Mesenchymal stem cell (in vitro differentiated cells and primary cell): ENCODE results near the gene TMEM221.

Experiments
- DNase-seq: peaks from one replicate; pipeline ENCODE4 v3.0.0-alpha.2; 2013
- H2AFZ ChIP-seq: one replicate; pipeline ENCODE4 v1.6.1; 2013; ENCODE audit warnings: low read depth, mild to moderate bottlenecking, control low read depth, inconsistent platforms, low read length, moderate library complexity
- H2AK5ac ChIP-seq: 2 replicates; pipeline ENCODE4 v1.6.1; 2013; ENCODE audit warnings: low read length, moderate library complexity, mild to moderate bottlenecking, inconsistent platforms; ENCODE audit not compliant: severe bottlenecking
- H2BK120ac ChIP-seq: one replicate; pipeline ENCODE4 v1.6.1; 2013; ENCODE audit warnings: low read depth, mild to moderate bottlenecking, inconsistent platforms, low read length, moderate library complexity
- H2BK12ac ChIP-seq, 2 experiments: one replicate each; pipeline ENCODE4 v1.6.1; 2013; ENCODE audit warnings: inconsistent platforms in 2 of 2, low read length in 2 of 2, mild to moderate bottlenecking in 2 of 2, moderate library complexity in 2 of 2, control low read depth in 1 of 2
- H2BK15ac ChIP-seq: one replicate; pipeline ENCODE4 v1.6.1; 2013; ENCODE audit warnings: mild to moderate bottlenecking, low read depth, inconsistent platforms; ENCODE audit not compliant: poor library complexity, severe bottlenecking
- H2BK5ac ChIP-seq: 2 replicates; pipeline ENCODE4 v1.6.1; 2013; ENCODE audit warnings: low read depth, mild to moderate bottlenecking, low read length, control low read depth, inconsistent platforms; ENCODE audit not compliant: poor library complexity, severe bottlenecking
- H3K14ac ChIP-seq, 2 experiments: one replicate each; pipeline ENCODE4 v1.6.1; 2013; ENCODE audit warnings: inconsistent platforms in 2 of 2, low read length in 2 of 2, control low read depth in 1 of 2, mild to moderate bottlenecking in 1 of 2, moderate library complexity in 1 of 2
- H3K18ac ChIP-seq, 2 experiments: one replicate each; pipeline ENCODE4 v1.6.1; 2013; ENCODE audit warnings: inconsistent platforms in 2 of 2, low read length in 2 of 2, control low read depth in 1 of 2, low read depth in 1 of 2, mild to moderate bottlenecking in 1 of 2
- H3K23ac ChIP-seq, 2 experiments: one replicate each; pipeline ENCODE4 v1.6.1; 2013; ENCODE audit warnings: inconsistent platforms in 2 of 2, low read length in 2 of 2, mild to moderate bottlenecking in 2 of 2, moderate library complexity in 2 of 2, control low read depth in 1 of 2
- H3K27ac ChIP-seq: 2 replicates; pipeline ENCODE4 v1.5.1; 2013; ENCODE audit warnings: mild to moderate bottlenecking, moderate library complexity, low read length, control low read depth, inconsistent platforms; ENCODE audit not compliant: poor library complexity, severe bottlenecking
- H3K27me3 ChIP-seq, 2 experiments: 2 replicates each; pipeline versions ENCODE4 v1.6.1 to v1.7.0; 2013; ENCODE audit warnings: low read length in 2 of 2, mild to moderate bottlenecking in 2 of 2, moderate library complexity in 2 of 2, control low read depth in 1 of 2, inconsistent platforms in 1 of 2; ENCODE audit not compliant: control insufficient read depth in 1 of 2, insufficient read depth in 1 of 2
- H3K36me3 ChIP-seq, 2 experiments: 2 replicates each; pipeline versions ENCODE4 v1.6.1 to v1.7.0; 2013; ENCODE audit warnings: low read length in 2 of 2, control low read depth in 1 of 2, inconsistent platforms in 1 of 2, low read depth in 1 of 2, mild to moderate bottlenecking in 1 of 2; ENCODE audit not compliant: insufficient read depth in 2 of 2, control insufficient read depth in 1 of 2
- H3K4ac ChIP-seq, 2 experiments: one replicate each; pipeline ENCODE4 v1.6.1; 2013; ENCODE audit warnings: inconsistent platforms in 2 of 2, low read length in 2 of 2, mild to moderate bottlenecking in 2 of 2, moderate library complexity in 2 of 2, control low read depth in 1 of 2, low read depth in 1 of 2
- H3K4me1 ChIP-seq: 2 replicates; pipeline ENCODE4 v1.6.1; 2013; ENCODE audit warnings: low read depth, low read length, control low read depth; ENCODE audit not compliant: control insufficient read depth, insufficient read depth
- H3K4me2 ChIP-seq: 2 replicates; pipeline ENCODE4 v1.6.1; 2013; ENCODE audit warnings: low read length, mild to moderate bottlenecking, inconsistent platforms; ENCODE audit not compliant: poor library complexity, severe bottlenecking
- H3K4me3 ChIP-seq, 2 experiments: 2 replicates each; pipeline versions ENCODE4 v1.5.1 to v1.7.0; 2013; ENCODE audit warnings: low read length in 2 of 2, mild to moderate bottlenecking in 2 of 2, control low read depth in 1 of 2, low read depth in 1 of 2; ENCODE audit not compliant: insufficient read depth in 1 of 2
- H3K79me1 ChIP-seq: replicated peaks from 2 replicates; pipeline ENCODE4 v1.6.1; 2013; ENCODE audit warnings: mild to moderate bottlenecking, control low read depth, low read length, inconsistent platforms; ENCODE audit not compliant: poor library complexity, severe bottlenecking
- H3K9ac ChIP-seq: 2 replicates; pipeline ENCODE4 v1.7.0; 2013; ENCODE audit warnings: mild to moderate bottlenecking, low read length, moderate library complexity
- H3K9me3 ChIP-seq: 2 replicates; pipeline ENCODE4 v1.7.0; 2013; ENCODE audit warnings: mild to moderate bottlenecking, low read length; ENCODE audit not compliant: control insufficient read depth
- H4K8ac ChIP-seq: one replicate; pipeline ENCODE4 v1.6.1; 2013; ENCODE audit warnings: inconsistent platforms, mild to moderate bottlenecking, low read length, moderate library complexity
- H4K91ac ChIP-seq: one replicate; pipeline ENCODE4 v1.6.1; 2013; ENCODE audit warnings: mild to moderate bottlenecking, low read length, inconsistent platforms
- WGBS: methylation state at CpG from one replicate; pipeline ENCODE4 v1.1.7; 2013; ENCODE audit warnings: mixed read lengths; 5-methylcytosine and 5-hydroxymethylcytosine counted together

Gene TMEM221

DNA sequence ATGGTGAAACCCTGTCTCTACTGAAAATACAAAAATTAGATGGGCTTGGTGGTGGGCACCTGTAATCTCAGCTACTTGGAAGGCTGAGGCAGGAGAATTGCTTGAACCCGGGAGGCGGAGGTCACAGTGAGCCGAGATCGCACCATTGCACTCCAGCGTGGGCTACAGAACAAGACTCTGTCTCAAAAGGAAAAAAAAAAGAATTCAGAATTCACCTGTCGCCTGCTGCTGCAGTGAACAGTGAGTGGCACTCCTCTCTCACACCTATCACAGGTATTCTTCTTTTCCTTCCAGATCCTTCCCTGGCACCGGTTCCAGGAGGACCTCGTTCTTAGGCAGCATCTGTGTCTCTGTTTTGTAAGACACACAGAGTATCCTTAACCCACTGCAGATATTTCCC is 34.4 kb downstream of the TMEM221 start:
- no peak overlapping the region for H3K23ac ChIP-seq
- H3K14ac ChIP-seq: peak overlapping the region in 1 of 2 experiments; percentile 32
- H2BK15ac ChIP-seq: no peak overlapping the region
- H3K4me2 ChIP-seq: no peak overlapping the region
- peaks cover 2% of the 10 kb centered on the region for H3K4me1 ChIP-seq
- H3K79me1 ChIP-seq: peaks cover 2% of the 10 kb centered on the region
- no peak for DNase-seq
- H2BK5ac ChIP-seq: no peak overlapping the region
- no peak overlapping the region for H3K27ac ChIP-seq
- H3K9me3 ChIP-seq: no peaks in the 10 kb centered on the region
- peak overlapping the region; percentile 43 to 76 for H3K18ac ChIP-seq
- no peak overlapping the region for H3K9ac ChIP-seq
- H2BK120ac ChIP-seq: peak overlapping the region; percentile 89
- no peaks in the 10 kb centered on the region for H3K36me3 ChIP-seq
- H2BK12ac ChIP-seq: peak overlapping the region; percentile 97 to 98
- no peak overlapping the region for H2AK5ac ChIP-seq
- H4K8ac ChIP-seq: peak overlapping the region; percentile 72
- no peak overlapping the region for H2AFZ ChIP-seq
- WGBS: 97% methylated on average over 8 of the region's 8 CpGs
- H3K4ac ChIP-seq: peak overlapping the region in 1 of 2 experiments; percentile 75
- no peak overlapping the region for H3K4me3 ChIP-seq
- H4K91ac ChIP-seq: peak overlapping the region; percentile 61
- peaks cover 6 to 31% of the 10 kb centered on the region in 2 experiments for H3K27me3 ChIP-seq

DNA sequence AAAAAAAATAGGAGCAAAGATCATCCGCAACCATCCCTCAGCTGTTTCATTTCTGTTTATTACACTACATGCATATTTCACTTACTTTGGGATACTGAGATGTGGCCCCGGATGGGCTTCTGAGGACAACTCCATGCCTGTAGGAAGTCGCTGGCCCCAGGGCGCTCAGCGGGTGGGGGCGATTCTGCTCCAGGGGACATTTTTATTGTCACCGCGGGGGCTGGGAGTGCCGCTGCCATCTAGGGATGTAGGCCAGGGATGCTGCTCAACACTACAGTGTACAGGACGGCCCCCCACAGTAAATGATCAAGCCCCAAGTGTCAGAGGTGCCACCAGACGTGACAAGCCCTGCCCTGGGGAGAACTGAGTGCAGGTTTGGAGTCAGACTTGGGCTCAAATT is 36.7 kb downstream of the TMEM221 start:
- Histone ChIP-seq H3K4me3 (no peak overlapping the region), H3K4me2 (no peak overlapping the region), H2BK5ac (no peak overlapping the region), H3K36me3 (no peaks in the 10 kb centered on the region), H3K18ac (peak overlapping the region; percentile 31 to 71), H4K91ac (peak overlapping the region; percentile 74), H3K9ac (no peak overlapping the region), H2BK15ac (peak overlapping the region; percentile 1), H3K4ac (peak overlapping the region; percentile 62 to 97), H3K9me3 (no peaks in the 10 kb centered on the region), H3K79me1 (no peaks in the 10 kb centered on the region), H2BK120ac (peak overlapping the region; percentile 94), H3K27me3 (peaks cover 6 to 30% of the 10 kb centered on the region in 2 experiments), H2BK12ac (peak overlapping the region; percentile 51 to 99), H3K27ac (no peak overlapping the region), H4K8ac (peak overlapping the region; percentile 33), H3K14ac (peak overlapping the region in 1 of 2 experiments; percentile 91), H2AK5ac (no peak overlapping the region), H3K23ac (no peak overlapping the region), H2AFZ (peak overlapping the region; percentile 77), H3K4me1 (peaks cover 2% of the 10 kb centered on the region)
- WGBS: 80% methylated on average over 11 of the region's 11 CpGs
- no peak for DNase-seq

DNA sequence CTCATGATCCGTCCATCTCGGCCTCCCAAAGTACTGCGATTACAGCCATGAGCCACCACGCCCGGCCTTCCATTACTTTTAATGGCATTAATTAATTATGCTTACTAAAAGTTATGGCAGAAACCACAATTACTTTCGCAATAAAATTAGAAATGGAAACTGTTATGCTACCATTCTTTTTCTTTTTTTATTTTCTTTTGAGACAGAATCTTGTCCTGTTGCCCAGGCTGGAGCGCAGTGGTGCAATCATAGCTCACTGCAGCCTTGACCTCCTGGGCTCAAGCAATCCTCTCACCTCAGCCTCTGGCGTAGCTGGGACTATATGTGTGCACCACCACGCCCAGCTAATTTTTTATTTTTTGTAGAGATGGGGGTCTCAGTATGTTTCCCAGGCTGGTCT is 38.5 kb downstream of the TMEM221 start:
- Histone ChIP-seq H3K18ac (no peak overlapping the region), H2AK5ac (no peak overlapping the region), H3K4ac (no peak overlapping the region), H4K91ac (no peak overlapping the region), H3K27me3 (peaks cover 4 to 18% of the 10 kb centered on the region in 2 experiments), H2BK15ac (no peak overlapping the region), H3K23ac (no peak overlapping the region), H3K4me3 (no peak overlapping the region), H2BK5ac (no peak overlapping the region), H3K14ac (no peak overlapping the region), H2BK12ac (no peak overlapping the region), H2BK120ac (no peak overlapping the region), H3K36me3 (no peaks in the 10 kb centered on the region), H3K9ac (no peak overlapping the region), H2AFZ (no peak overlapping the region), H3K79me1 (no peaks in the 10 kb centered on the region), H3K9me3 (no peaks in the 10 kb centered on the region), H3K4me2 (no peak overlapping the region), H3K27ac (no peak overlapping the region), H4K8ac (no peak overlapping the region), H3K4me1 (peaks cover 11% of the 10 kb centered on the region)
- DNase-seq: no peak
- 95% methylated on average over 7 of the region's 9 CpGs for WGBS

DNA sequence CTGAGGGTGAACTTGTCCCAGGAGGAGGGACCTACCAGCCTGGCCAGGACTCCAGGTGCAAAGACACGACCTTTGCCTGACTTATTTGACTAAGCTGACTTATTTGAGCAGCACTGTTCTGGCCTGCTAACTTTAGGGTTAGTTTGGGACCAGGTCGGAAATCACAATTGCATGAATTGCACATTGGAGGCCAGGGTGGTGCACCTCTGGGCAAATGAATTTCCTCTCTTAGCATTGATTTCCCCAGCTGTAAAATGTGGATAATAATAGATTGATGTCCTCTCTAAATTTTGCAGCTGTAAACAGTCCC is 41.6 kb downstream of the TMEM221 start:
- peak overlapping the region; percentile 6 to 29 for H3K4ac ChIP-seq
- H3K9ac ChIP-seq: no peak overlapping the region
- H3K4me3 ChIP-seq: peak overlapping the region in 1 of 2 experiments; percentile 54
- no peak for DNase-seq
- H2BK12ac ChIP-seq: peak overlapping the region in 1 of 2 experiments; percentile 70
- peak overlapping the region; percentile 45 for H4K8ac ChIP-seq
- H3K4me2 ChIP-seq: no peak overlapping the region
- no peaks in the 10 kb centered on the region for H3K36me3 ChIP-seq
- peak overlapping the region; percentile 88 for H4K91ac ChIP-seq
- no peak overlapping the region for H2BK15ac ChIP-seq
- H3K27ac ChIP-seq: no peak overlapping the region
- H3K23ac ChIP-seq: no peak overlapping the region
- WGBS: 71% methylated on average over 1 of the region's 2 CpGs
- H3K4me1 ChIP-seq: peaks cover 15% of the 10 kb centered on the region
- peaks cover 6 to 18% of the 10 kb centered on the region in 2 experiments for H3K27me3 ChIP-seq
- H3K9me3 ChIP-seq: no peaks in the 10 kb centered on the region
- H3K18ac ChIP-seq: peak overlapping the region; percentile 25 to 29
- no peak overlapping the region for H2AFZ ChIP-seq
- no peaks in the 10 kb centered on the region for H3K79me1 ChIP-seq
- H2BK5ac ChIP-seq: no peak overlapping the region
- no peak overlapping the region for H2BK120ac ChIP-seq
- H3K14ac ChIP-seq: no peak overlapping the region
- no peak overlapping the region for H2AK5ac ChIP-seq
